Erythroblast (primary cell): ENCODE data around the gene GRIK2.

Experiments
- GATA1 ChIP-seq: IDR thresholded peaks from 2 replicates; pipeline ENCODE4 v1.6.1; 2011; ENCODE audit warnings: low read depth, mild to moderate bottlenecking, control low read depth, low read length, moderate library complexity
- POLR2A ChIP-seq: IDR thresholded peaks from 2 replicates; pipeline ENCODE4 v1.6.1; 2011; ENCODE audit warnings: mild to moderate bottlenecking, low read length

- no peak for TF ChIP-seq POLR2A
- TF ChIP-seq GATA1, result no peak
These were observed 682.0 kb downstream of the GRIK2 start for GRCh38 chr6:102075539-102075938.
